Germinal center (tissue), 1 donor: ENCODE measurements around the gene DXO.

ENCODE experiments used
- DNase-seq: peaks from one replicate; pipeline ENCODE4 v3.0.0; 2012; ENCODE audit warnings: mixed read lengths, low spot score

Gene DXO

GRCh38 chr6:31927242-31927862 is 44.6 kb downstream of the DXO start, which contains the start of gene C2:
C2 (plus strand) TSS chr6:31927717; CDS start chr6:31927753, 36 bp downstream.
- DNase-seq = no peak

GRCh38 chr6:31922942-31923341 is 49.0 kb downstream of the DXO start:
- DNase-seq = no peak

GRCh38 chr6:31920811-31921210 is 51.1 kb downstream of the DXO start:
- no peak for DNase-seq
